ENCODE measurements around the gene DUOX1. TPM values are rescaled to one million over a fixed set of nuclear protein-coding genes. Genes with fewer than 3 reads are reported as not detected.

Gene DUOX1
- total and polyA plus RNA-seq, 2 of the 13 experiments (the other 11 are each of a cell fraction or from before 2014, with no cell fraction given): 0.03 TPM; not detected in 1

DNA sequence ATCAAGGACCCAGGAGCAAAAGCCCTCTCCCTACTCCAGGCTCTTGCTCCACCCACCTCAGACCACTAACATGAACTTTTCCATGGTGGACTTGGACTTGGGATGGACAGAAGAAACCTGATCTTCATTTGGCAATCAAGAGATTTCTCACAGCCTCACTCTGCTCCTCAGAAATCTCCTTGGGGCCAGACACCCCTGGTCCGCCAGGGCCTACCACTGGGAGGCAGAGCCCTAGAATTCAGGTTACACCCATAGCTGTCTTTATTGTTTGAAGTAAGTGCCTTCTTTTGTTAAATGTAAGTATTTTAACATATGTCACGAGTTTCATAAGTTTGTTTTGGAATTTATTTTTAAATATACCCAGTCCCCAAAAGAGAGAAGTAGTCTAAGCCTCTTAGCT lies 44.8 kb downstream of the DUOX1 start:
- no peak for DNase-seq (ENCODE audit: low spot score)
- ChIA-PET POLR2A (no interaction called here), CTCF (ENCODE audit: low intra/inter-chr PET ratio, low total read pairs) (no interaction called here)
- in situ Hi-C loops (cut with HindIII; ENCODE audit: extremely low pct_ligation_motif_present, low pct_unique_long_range_greater_than_20kb) (no loop called here), intact Hi-C loops (cut with micrococcal nuclease; ENCODE audit: unreplicated experiment) (no loop called here)
- no peak for ATAC-seq
- BruUV-seq (replicated peaks): no TSS peak
- 92% methylated on average over 2 of the region's 2 CpGs for WGBS (ENCODE audit: low lambda C conversion rate)
- TF ChIP-seq, protein P1, sequence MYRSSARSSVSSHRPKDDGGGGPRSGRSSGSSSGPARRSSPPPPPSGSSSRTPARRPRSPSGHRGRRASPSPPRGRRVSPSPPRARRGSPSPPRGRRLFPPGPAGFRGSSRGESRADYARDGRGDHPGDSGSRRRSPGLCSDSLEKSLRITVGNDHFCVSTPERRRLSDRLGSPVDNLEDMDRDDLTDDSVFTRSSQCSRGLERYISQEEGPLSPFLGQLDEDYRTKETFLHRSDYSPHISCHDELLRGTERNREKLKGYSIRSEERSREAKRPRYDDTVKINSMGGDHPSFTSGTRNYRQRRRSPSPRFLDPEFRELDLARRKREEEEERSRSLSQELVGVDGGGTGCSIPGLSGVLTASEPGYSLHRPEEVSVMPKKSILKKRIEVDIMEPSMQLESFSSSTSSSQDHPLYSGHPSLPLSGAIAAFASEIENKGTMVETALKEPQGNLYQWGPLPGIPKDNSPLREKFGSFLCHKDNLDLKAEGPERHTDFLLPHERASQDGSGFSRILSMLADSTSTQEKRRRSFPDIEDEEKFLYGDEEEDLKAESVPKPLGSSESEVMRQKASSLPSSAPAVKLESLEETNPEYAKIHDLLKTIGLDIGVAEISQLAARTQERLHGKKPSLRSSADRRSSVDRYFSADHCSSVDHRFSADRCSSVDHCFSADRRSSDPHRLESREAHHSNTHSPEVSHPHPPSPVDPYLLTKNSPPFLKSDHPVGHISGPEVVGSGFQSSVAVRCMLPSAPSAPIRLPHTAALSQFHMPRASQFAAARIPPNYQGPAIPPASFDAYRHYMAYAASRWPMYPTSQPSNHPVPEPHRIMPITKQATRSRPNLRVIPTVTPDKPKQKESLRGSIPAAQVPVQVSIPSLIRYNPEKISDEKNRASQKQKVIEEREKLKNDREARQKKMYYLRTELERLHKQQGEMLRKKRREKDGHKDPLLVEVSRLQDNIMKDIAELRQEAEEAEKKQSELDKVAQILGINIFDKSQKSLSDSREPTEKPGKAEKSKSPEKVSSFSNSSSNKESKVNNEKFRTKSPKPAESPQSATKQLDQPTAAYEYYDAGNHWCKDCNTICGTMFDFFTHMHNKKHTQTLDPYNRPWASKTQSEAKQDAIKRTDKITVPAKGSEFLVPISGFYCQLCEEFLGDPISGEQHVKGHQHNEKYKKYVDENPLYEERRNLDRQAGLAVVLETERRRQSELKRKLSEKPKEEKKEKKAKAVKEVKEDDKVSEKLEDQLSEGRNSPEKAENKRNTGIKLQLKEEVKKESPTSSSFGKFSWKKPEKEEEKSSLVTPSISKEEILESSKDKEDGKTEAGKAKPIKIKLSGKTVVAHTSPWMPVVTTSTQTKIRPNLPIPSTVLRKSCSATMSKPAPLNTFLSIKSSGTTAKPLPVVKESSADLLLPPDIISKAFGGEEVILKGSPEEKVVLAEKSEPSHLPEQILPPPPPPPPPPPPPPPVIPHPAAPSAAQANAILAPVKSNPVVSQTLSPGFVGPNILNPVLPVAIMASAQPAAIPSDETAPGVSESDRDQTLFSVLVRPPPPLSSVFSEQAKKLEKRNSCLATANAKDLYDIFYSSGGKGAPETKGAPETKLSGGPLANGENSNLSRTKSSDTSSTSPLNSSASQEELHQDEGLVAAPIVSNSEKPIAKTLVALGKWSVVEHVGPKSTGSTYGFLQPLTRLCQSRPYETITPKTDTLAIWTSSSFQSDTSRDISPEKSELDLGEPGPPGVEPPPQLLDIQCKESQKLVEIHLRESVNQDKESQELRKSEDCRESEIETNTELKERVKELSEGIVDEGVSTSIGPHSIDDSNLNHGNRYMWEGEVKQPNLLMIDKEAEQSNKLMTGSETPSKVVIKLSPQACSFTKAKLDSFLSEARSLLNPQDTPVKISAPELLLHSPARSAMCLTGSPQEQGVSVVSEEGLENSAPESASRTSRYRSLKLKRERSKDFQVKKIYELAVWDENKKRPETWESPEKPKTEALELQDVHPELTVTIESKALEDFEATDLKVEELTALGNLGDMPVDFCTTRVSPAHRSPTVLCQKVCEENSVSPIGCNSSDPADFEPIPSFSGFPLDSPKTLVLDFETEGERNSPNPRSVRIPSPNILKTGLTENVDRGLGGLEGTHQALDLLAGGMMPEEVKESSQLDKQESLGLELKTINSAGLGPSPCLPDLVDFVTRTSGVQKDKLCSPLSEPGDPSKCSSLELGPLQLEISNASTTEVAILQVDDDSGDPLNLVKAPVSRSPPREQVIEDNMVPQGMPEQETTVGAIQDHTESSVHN (CRISPR knock-in tag; IDR thresholded peaks at IDR 0.05): no peak
- no peak for TF ChIP-seq NCOA5 (CRISPR knock-in tag; IDR thresholded peaks at IDR 0.05)
- no peak for TF ChIP-seq TCF7L2 (IDR thresholded peaks at IDR 0.05; ENCODE audit: low read depth, low read length)
- no peak for TF ChIP-seq ZNF672 (CRISPR knock-in tag; IDR thresholded peaks at IDR 0.05)
- no peak for TF ChIP-seq TOPORS (CRISPR knock-in tag; IDR thresholded peaks at IDR 0.05)
- TF ChIP-seq, protein P2, sequence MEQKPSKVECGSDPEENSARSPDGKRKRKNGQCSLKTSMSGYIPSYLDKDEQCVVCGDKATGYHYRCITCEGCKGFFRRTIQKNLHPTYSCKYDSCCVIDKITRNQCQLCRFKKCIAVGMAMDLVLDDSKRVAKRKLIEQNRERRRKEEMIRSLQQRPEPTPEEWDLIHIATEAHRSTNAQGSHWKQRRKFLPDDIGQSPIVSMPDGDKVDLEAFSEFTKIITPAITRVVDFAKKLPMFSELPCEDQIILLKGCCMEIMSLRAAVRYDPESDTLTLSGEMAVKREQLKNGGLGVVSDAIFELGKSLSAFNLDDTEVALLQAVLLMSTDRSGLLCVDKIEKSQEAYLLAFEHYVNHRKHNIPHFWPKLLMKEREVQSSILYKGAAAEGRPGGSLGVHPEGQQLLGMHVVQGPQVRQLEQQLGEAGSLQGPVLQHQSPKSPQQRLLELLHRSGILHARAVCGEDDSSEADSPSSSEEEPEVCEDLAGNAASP (CRISPR knock-in tag; IDR thresholded peaks at IDR 0.05; ENCODE audit: borderline replicate concordance): no peak
- TF ChIP-seq JDP2 (CRISPR knock-in tag; IDR thresholded peaks at IDR 0.05; ENCODE audit: borderline replicate concordance): no peak
- TF ChIP-seq SIN3B (IDR thresholded peaks at IDR 0.05; ENCODE audit: low read length): no peak
- no peak for TF ChIP-seq NCOR1 (IDR thresholded peaks at IDR 0.05; ENCODE audit: borderline replicate concordance, low read length)
- Histone ChIP-seq H3K9me3 (ENCODE audit: low read length) (no peaks in the 10 kb centered on the region), H3K27ac (ENCODE audit: extremely low read length, insufficient read depth, low read length) (no peak overlapping the region), H3K4me2 (ENCODE audit: low read depth, low read length) (no peak overlapping the region), H3K36me3 (replicated peaks in 1 of 2; ENCODE audit: control insufficient read depth in 1 of 2, insufficient read depth in 2 of 2, low read length in 2 of 2) (peaks cover 23 to 67% of the 10 kb centered on the region in 2 experiments), H4K20me1 (ENCODE audit: insufficient read depth, low read length) (0 out of 2 replicates have a peak, but pooled peaks cover 3% of the 10 kb centered on the region), H3K27me3 (ENCODE audit: control insufficient read depth in 1 of 2, insufficient read depth in 2 of 2, low read length in 2 of 2) (no peaks in the 10 kb centered on the region), H3K4me3 (replicated peaks in 1 of 3; ENCODE audit: insufficient read depth in 1 of 3, low read depth in 2 of 3, low read length in 3 of 3) (no peak overlapping the region), H3K79me2 (ENCODE audit: insufficient read depth, low read length) (peaks cover 6% of the 10 kb centered on the region), H2AFZ (ENCODE audit: low read length) (no peak overlapping the region), H3K4me1 (ENCODE audit: insufficient read depth, low read length) (peaks cover 4% of the 10 kb centered on the region), H3K9ac (ENCODE audit: insufficient read depth, low read depth, low read length) (no peak overlapping the region)
- no peak for FAIRE-seq
